Keratinocyte (primary cell): ENCODE data around the gene PARD3B.

Experiments
- CTCF ChIP-seq, 3 experiments: IDR thresholded peaks in 1 of 3; conservative IDR thresholded peaks in 1 of 3; optimal IDR thresholded peaks in 1 of 3; 2 replicates in 2 of 3; 3 replicates in 1 of 3; pipeline versions ENCODE3 to v1.5.1; 2011; ENCODE audit warnings: low read length in 3 of 3, mild to moderate bottlenecking in 3 of 3, moderate library complexity in 2 of 3, control low read depth in 1 of 3, inconsistent platforms in 1 of 3; ENCODE audit not compliant: insufficient read depth in 2 of 3; ENCODE audit errors: extremely low read depth in 1 of 3
- EZH2 ChIP-seq: IDR thresholded peaks from one replicate; pipeline ENCODE4 v1.6.1; 2012; ENCODE audit warnings: inconsistent platforms, mild to moderate bottlenecking, low read length, moderate library complexity

- TF ChIP-seq CTCF (optimal IDR thresholded peaks at IDR 0.05 in 1 of 3, IDR thresholded peaks at IDR 0.05 in 1 of 3, conservative IDR thresholded peaks at IDR 0.05 in 1 of 3; ENCODE audit: extremely low read depth in 1 of 3, insufficient read depth in 2 of 3, low read length in 3 of 3): no peak
- no peak for TF ChIP-seq EZH2
Observed at GRCh38 chr2:204824751-204825453, 279.6 kb downstream of the PARD3B start.
